Measurements from ENCODE around the gene SERPING1. TPM values are rescaled to one million over a fixed set of nuclear protein-coding genes. Genes with fewer than 3 reads are reported as not detected.
A peak's percentile ranks its signal among the peaks of the same experiment; 100 is the strongest.
"Not testable (repeated sequence)": the region's sequence is repeated elsewhere in the genome, so short reads cannot be mapped to it uniquely, and the experiment has no call there.

SERPING1 gene
- polyA plus RNA-seq, 1 donor: 109 TPM

DNA sequence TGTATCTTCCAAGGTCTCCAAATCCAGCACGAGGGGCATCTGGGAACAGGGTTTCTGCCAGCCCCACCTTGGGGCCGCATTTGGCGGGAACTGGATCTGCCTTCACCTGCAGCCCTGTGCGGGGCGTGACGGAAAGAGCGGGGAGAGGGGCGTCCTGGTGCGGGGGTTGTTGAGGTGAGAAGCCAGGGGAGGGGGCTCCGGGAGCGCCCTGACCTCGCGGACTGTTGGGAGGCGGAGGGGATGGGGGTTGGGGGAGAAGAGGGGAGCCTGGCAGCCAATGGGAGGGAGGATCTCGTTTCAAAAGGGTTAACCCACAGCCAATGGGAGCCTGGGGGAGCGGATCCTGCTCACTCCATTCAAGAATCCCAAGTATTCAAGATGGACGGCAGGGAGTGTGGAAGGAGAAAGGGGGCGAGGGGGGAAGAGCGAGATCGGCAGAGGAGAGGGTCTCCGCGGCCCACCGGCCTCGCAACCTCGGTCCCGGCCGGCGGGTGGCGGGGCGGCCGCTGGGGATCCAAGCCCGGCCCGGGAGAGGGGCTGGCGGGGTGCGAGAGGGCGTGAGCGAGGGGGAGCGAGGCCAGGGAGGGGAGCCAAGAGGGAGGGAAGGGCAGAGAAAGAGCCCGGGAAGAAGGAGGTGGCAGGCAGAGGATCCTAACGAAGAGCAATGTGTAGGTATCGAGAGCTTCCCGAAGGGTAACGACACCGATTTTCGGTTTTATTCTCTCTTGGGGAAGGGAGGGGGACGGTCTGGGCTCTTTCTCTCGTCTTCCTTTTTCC is 40.7 kb downstream of the SERPING1 start:
- DNase-seq: peak; percentile 84

DNA sequence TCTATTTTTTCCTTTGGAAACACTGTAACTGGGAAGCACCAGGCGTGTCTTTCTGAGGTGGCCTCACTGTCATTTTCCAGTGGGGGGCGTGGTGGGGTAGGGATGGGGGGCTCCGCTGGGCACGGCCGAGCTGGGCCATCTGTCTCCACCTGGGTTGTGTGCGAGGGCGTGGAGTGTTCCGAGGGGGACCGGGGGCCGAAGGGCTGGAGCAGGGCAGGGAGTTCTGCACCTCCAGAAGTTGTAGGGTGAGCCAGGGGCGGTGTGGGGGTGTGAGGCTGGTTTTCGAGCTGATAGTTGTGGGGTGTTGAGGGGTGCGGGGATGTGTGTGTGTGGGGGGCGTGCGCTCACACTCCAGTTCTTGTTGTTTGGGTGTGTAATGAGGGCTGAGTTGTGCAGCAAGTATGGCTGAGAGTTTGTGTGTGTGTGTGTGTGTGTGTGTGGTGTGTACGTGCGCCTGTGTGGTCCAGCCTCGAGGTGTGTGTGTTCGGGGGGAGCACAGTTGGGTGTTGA is 41.4 kb downstream of the SERPING1 start:
- no peak for DNase-seq

DNA sequence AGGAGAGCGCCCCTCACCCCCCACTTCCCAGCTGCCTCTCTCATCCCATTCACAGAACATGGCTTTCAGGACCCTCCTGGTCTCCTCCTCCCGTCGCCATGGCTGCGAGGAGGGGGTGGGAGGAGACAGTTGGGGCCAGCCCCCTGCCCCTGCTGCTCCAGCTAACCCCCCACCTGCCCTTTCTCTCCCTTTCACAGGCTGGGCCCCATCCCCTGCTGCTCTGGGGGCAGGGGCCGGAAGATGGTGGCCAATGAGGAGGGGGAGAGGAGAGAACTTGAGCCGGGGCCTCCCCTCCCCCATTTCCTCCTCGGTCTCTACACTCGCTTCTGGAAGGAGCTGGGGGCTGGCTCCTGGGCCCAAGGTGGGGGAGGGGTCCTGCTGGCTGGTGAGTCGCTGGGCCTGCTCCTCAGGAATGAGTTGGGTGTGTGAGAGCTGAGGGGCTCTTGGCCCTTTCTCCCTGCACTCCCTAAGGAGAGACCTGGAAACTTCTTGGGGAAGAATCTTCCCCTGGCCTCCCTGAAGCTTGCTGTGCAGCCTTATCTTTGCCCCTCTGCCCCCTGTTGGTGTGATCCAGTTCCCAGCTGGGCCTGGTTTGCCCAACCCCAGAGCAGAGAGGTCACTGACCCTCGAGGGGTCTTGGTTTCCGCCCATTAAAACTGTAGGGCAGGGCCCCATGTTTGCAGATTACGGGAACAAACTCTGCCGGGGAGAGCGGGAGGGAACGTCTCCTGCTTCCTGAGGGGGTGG is 42.0 kb downstream of the SERPING1 start:
- DNase-seq: peak; percentile 81

DNA sequence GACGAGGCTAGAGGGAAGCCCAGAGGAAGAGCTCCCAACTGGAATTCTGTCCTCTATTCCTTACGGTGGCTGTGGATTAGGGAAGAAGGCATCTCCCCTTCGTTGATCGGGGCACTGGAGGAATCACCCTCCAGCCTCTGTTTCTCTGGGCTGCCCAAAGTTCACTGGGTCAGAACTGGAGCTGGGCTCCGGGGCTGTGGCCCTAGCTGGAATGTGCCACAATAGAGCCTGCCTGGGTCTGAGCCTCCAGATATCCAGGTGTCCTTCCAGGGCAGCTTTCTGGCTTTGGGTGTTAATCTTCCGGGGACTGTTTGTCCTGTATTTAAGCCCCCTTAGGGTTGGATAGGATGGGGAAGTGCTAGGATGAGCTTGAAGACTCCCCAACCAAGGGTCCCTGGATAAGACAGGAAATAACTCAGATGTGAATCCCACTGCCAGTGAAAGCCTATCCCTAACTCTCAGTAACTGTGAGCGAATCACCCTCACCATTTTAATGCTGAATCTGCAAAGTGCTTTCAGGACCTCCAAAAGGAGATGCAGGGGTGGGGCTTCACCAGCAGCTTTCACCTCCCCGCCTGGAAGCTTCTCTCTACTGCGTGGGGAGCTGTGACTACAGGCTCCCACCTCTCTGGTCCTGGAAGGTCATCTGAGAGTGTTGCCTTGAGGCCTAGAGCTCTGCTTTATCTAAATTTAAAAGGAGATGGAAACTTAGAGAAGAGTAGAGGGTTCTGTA is 42.7 kb downstream of the SERPING1 start:
- no peak for DNase-seq

DNA sequence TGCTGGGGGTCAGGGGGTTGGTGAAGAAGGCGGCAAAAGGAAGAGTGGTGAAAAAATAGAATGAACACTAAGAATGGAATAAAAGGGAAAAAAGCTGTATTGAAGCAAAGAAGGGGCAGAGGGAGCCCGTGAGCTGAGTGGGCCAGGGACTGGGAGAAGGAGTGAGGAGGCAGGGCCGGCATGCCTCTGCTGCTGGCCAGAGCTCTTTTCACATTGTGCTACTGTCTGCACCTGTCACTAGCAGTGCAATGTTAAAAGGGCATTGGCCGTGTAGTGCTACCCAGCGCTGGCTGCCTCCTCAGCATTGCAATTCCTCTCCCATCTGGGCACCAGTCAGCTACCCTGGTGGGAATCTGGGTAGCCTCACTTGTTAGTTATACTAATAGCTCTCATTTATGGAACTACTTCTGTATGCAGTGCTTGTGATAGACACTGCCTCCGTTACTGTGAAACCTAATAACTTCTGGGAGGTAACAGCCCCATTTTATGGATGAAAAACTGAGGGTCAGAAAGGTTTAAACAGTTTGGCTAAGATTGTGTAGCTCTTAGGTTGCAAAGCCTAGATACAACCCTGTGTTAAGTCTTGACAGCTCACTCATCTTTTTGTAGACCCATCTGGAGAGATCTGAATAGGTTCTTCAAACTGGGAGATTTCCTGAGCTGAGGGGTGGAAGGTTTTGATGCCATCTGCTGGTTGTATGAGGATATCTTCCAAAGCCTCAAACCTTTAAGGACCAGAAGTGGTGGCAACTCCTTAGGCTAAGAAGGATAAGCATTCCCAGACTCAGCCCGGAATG is 43.7 kb downstream of the SERPING1 start:
- no peak for DNase-seq

DNA sequence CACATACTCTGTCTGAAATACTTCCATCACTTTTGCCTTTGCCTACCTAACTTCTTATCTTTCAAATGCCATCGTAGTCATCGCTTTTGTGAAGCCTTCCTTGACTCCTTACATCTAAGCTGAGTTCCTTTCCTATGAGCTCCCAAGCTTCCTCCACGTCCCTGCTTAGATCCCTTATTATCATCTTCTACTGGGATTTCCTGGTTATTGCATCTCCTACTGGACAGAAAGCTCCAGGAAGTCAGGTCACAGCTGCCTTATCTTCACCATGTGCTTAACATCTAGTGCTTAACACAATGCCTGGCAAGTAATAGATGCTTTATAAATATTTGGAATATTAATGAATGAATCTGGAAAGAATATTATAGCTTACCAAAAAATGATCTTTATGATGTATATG is 46.3 kb downstream of the SERPING1 start:
- DNase-seq: no peak

DNA sequence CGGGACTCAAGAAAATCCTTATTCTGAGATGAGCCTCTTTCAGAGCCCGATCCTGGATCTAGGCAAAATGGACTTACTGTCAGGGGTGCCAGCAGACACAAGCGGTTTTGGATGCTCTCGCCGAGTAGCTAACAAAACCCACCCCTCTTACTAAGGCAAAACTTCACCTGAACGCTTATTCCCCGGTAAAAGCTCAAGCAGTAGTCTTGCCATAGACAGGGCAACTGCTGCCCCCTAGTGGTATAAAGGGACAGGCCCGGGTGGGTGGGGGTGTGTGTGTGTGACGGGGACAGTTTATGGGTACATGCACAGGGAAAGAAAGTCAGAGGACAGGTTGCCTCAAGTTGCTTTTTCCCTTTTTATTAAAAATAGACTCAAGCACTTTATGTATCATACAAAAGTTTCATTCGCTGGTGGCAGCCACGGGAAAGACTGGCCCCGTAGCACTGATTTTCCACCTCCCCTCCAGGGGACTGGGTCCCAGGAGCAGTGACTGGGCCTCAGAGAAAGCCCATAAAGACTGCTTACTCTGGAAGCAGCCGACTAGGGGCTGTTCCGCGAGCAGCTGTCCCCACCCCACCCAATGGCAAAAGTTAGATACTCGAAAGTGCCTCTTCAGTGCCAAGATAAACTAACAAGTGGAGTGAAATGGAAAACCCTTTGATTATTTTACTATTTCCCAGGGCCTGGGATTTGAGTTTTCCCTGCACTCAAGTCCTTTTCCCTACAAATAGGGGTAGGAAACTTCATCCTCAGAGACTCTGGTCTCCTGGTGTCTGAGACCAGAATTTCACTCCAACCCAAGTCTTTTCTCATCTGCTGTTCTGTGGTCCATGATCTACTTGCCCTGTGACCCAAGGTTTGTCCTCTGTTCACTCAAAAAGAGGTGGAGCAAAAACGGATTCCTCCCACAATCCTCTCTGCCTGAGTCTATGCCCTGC is 47.5 kb downstream of the SERPING1 start:
- peak; percentile 76 for DNase-seq

DNA sequence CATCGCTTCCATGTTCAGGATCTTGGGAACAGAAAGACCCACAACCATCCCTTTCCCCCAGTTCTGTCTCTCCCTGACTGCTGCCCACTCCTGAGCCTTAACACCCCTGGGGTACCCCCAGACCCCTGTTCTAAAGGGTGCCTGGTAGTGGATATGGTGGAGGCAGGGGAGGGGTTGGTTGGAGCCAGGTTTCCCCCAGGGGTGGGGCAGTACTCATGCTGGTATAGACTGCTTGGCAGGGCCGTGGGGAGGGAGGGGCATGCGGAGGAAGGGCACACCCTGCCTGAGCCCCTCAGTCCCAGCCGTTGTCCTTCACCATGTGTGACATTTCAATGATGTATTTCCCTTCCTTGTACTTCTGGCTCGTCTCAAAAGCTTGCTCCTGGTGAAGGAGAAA is 48.2 kb downstream of the SERPING1 start:
- DNase-seq: no peak

DNA sequence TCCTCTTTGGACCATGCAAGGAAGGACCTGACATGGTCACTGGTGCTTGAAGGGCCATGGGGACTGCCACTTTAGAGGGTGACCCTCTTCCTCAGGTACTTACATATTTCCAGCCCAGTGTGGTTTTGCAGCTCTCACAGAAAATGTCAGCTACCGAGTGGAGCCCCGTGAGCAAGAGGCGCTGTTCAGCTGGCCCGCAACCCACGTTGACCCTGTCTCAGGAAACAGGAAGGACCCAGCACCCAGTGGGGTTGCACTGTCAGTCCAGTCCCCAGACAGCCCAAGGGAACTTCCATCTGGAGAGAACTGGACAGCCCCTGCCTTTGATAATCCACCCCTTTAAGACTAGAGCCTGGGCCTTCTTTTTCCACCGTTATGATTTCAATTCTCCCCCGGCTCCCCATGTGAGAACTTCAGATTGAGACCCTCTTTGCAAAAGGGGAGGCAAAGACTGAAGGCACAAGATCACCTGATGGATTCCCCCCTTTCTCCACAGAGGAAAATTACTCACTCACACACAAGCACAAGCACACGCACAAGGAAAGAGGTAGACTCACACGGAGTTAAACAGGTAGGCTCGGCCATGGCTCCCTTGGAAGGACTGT is 48.8 kb downstream of the SERPING1 start:
- DNase-seq: no peak

DNA sequence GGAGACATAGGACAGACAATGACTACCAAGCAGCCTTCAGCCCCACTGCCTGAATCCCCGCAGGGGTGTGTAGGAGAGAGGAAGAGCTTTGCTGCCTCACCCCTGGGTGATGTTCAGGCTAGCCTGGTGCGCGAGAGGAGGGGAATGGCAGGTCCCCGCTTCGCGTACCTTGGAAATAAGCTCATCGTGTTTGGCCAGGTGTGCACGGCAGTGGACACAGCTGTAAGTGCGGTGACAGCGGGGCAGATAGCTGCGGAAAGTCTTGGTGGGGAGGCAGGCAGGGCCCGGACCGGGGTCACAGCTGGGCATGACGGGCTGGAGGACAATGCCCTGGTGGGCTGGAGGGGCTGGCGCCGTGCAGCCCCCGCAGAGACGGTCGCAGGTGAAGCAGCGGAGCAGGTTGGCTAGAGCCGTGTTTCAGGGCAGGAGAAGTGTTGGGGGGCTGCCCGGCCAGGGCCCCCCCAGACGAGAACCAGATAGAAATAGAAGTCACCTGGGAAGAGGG is 49.4 kb downstream of the SERPING1 start:
- no peak for DNase-seq

DNA sequence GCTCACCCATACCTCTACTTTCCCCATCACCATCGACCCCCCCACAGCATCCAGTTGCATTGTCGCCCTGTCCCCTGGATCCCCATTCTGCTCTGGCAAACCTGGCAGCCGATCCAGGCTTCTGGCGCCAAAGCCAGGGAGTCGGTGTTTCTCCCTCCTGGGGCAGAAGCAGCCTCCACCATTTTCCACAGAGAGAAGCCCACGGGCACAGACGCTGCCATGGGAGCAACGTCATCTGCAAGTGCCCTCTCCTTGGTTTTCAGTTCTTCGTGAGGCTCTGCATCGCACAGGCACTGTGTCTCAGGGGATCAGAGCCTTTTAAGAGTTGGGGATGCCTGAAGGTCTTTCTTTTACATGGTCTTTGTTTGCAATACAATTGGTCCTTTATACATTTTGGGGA is 49.9 kb downstream of the SERPING1 start:
- DNase-seq: no peak

DNA sequence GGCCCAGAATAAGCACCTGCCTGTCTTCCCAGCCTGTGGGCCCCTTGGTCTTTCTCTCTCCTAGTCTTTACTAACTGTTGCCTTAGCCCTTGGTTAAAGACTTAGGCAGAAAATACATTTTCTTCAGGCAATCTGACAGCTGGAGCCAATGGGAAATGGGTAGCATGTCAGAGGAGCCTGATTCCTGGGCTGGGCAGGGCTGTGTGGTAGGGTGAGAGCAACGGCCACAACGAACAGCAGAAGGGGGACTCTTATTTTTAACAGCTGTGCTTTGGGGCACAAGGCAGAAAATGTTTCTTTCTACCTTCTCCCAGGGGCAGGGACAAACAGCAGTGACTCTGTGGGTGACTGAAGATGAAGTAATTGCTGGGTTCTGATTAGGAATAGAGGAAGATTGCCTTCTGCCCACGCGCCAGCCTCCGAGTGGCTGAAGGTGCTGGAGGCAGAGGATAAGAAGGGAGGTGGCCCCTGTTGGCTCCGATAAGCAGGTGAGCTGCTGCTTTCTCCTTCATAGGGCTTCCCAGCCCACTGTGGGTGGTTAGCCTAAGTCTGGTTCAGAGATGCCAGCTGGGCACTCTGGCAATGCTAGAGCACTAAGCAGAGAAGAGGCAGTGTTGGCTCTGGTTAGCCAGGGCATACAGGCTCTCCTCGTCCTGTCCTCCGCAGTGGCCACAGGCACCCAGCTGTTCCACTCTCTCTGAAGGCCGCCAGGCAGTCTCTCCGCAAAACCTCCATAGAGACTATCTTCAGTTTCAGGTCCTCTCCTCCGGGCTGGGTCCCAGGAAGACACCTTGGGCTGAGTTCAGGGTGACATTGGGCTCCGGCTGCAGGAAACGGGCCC is 50.7 kb downstream of the SERPING1 start:
- DNase-seq: peak; percentile 29

DNA sequence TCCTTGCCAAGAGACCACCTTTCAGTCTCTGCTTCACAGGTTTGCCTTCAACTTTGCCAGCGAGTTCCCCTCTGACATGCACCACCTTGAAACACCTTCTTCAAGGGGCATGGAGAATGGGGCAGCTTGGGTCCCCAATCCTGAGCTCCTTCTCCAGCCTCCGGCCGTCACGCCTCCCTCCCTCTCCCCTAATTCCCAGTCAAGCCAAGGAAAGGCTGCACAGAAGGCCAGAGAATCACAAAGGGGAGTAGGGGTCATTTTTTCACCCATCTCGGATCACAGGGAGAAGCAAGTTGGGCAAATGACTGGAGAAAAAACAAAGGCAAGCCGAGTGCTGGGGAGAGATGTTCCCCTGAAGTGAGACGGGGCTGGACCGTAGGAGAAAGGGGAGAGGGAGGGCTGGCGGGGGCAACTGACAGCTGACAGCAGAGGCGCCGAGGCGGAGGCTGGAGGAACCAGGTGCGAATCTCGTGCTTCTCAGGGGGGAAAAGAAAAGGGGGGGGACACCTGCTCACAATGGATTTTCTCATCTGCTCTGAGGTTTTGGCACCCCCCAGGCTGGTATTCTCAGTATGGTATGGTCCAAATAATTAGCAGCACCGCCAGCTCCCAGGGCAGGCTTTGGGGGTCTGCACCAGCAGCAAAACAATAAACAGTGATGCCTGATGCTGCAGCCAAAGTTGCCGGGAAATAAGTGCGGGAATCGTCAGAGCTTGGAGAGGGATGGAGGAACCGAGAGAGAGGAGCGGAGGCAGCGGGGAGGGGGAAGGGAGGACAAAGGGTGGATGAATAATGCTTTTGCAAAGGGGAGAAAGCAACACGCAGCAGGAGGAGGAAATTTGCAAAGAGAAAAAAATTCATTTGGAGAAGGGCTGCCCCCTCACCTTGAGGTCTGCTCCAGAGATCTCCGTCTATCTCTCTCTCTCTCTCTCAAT is 51.6 kb downstream of the SERPING1 start:
- peak; percentile 29 for DNase-seq

DNA sequence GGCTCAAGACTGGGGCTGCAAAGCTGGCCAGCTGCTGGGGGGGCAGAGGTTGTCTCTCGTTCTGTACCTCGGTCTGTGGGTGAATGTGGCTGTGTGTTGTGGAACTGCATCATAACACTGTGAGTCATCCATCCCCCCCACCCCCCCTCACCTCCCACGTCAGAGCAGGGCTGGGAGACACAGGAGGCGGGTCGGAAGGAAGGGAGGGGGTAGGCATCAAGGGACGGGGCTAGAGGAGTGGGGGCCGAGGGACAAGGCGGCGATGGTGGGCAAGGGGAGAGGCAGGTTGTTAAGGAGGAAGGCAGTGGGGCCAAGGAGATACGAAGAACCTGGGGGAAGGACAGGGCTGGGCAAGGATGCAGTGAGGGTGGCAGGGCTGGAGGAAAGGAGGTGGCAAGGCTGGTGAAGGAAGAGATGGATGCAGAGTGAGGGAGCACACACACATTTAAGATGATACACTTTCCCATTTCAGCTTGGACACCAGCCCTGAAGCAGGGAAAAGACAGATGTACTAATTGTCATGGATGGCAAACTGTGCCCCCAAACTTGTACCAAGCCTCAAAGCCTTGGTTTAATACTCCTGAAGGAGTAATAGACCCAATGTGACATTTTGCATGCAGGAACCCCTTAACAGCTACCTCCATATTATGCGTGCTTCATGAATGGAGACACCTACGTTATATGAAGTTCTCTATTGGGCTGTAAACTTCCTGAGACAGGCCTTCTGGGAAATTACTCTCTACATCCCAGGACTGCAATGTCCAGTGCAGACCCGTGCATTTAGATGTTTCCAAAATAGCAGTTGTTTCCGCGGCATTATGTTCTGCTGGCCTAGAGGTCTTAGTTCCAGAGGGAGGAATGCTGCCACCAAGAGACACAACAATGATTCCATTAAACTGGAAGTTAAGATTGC is 52.6 kb downstream of the SERPING1 start, which contains the start of gene YPEL4:
Gene YPEL4, minus strand, starts transcription at position 87 of the 913 bp plus-strand sequence. CDS start 2,805 bp downstream, outside the sequence.
- peak; percentile 72 for DNase-seq

DNA sequence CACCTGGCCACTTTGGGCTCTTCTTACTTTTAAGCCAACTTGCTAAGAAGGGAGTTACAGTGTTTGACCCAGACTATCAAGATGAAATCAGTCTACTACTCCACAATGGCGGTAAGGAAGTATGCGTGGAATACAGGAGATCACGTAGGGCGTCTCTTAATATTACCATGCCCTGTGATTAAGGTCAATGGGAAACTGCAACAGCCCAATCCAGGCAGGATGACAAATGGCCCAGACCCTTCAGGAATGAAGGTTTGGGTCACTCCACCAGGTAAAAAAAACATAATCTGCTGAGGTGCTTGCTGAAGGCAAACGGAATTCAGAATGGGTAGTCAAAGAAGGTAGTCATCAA is 53.2 kb downstream of the SERPING1 start:
- no peak for DNase-seq

DNA sequence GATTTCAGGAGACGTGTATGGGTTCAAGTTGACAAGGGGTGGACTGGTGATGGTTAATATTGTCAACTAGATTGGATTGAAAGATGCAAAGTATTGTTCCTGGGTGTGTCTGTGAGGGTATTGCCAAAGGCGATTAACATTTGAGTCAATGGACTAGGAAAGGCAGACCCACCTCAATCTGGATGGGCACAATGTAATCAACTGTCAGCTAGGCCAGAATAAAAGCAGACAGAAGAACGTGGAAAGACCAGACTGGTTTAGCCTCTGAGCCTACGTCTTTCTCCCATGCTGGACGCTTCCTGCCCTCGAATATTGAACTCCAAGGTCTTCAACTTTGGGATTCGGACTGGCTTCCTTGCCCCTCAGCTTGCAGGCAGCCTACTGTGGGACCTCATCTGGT is 53.9 kb downstream of the SERPING1 start:
- no peak for DNase-seq

DNA sequence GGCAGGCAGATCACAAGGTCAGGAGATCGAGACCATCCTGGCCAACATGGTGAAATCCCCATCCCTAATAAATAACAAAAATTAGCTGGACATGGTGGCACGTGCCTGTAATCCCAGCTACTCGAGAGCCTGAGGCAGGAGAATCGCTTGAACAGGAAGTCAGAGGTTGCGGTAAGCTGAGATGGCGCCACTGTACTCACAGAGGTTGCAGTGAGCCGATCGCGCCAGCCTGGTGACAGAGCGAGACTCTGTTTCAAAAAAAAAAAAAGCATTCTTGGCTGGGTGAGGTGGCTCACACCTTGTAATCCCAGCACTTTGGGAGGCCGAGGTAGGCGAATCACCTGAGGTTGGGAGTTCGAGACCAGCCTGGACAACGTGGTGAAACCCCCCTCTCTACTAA is 54.7 kb downstream of the SERPING1 start:
- not testable (repeated sequence) for DNase-seq

All from hindlimb muscle (tissue), 1 donor.